AG04450 (cell line): Measurements from ENCODE around the gene SLC4A1. TPM values are rescaled to one million over a fixed set of nuclear protein-coding genes. Genes with fewer than 3 reads are reported as not detected.

ENCODE experiments used
- CTCF ChIA-PET: fragments of 300-600, 350-600 bp; formaldehyde crosslinking; extraction: SDS; loops from one replicate; lab custom pipeline; 2022; ENCODE audit warnings: antibody characterized with exemption, inconsistent platforms; lab: Charles Lee
- POLR2A ChIA-PET: fragments of 350-600 bp; formaldehyde crosslinking; extraction: SDS; loops from one replicate; lab custom pipeline; 2021; ENCODE audit warnings: antibody characterized with exemption, inconsistent platforms; lab: Yijun Ruan, JAX
- DNase-seq: peaks from one replicate; pipeline ENCODE4 v3.0.0-alpha.2; 2011; ENCODE audit warnings: low read depth, low spot score
- H3K27ac ChIP-seq: one replicate; pipeline ENCODE4 v1.5.1; 2012; ENCODE audit warnings: low read depth, low read length, control low read depth
- H3K27me3 ChIP-seq: one replicate; pipeline ENCODE4 v1.6.0; 2012; ENCODE audit warnings: low read length; ENCODE audit not compliant: control insufficient read depth, insufficient read depth
- H3K4me3 ChIP-seq: 2 replicates; pipeline ENCODE4 v1.5.1; 2011; ENCODE audit warnings: mild to moderate bottlenecking, low read depth, low read length, control low read depth
- H3K9me3 ChIP-seq: 2 replicates; pipeline ENCODE4 v1.5.1; 2012; ENCODE audit warnings: low read length; ENCODE audit not compliant: control insufficient read depth, insufficient read depth
- polyA minus RNA-seq: library from RNA; depleted of rRNA, polyadenylated mRNA; stranded (reverse); fragments of >200 nt; gene quantifications from 2 replicates; pipeline ENCODE4 v1.2.3, GENCODE V29; 2011; rRNA and poly(A)+ RNA removed
- polyA plus RNA-seq: library from polyadenylated mRNA; depleted of rRNA; stranded (reverse); fragments of >200 nt; gene quantifications from 2 replicates; pipeline ENCODE4 v1.2.3, GENCODE V29; 2011; rRNA removed
- TF ChIP-seq, protein P1 (sequence below): IDR thresholded peaks from 2 replicates; pipeline ENCODE4 v1.5.1; 2011; ENCODE audit warnings: low read depth, low read length, control low read depth, inconsistent platforms

Gene SLC4A1
- polyA plus RNA-seq (not detected in 2 replicates), polyA minus RNA-seq (not detected in 2 replicates)

DNA sequence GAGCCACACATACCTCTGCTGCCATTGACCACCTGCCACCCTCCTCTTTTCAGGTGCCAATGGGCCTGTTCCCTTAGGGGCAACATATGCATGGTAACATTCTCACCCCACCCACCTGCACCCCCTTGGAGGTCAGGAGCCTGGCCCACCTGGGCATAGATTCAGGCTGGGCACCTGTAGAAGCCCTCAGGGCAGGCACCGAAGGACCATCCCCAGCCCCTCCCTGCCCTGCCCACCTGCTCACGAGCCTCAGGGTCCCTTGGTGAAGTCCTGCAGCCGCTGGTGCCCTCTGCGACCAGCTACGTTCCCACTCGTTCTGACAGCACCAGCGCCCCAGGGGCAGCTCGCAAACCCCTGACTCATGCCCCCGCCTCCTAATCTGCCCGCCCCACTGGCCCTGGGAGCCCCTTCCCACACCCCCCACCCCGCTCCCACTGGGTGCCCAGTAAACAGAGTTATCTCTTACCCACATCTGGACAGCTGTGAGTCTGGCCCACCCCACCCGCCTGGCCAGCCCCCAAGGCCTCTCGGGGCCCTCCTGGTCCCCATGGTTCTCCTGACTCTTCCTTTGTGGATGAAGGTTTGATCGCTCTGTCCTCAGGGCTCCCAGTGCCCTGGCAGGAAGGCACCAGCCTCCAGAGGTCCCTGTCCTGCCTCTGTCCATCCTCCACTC lies at the start of gene SLC4A1:
Gene SLC4A1, minus strand, starts transcription at position 318 of the 673 bp plus-strand sequence. CDS start 5,269 bp downstream, outside the sequence.
- ChIA-PET POLR2A (no interaction called here), CTCF (interaction anchor here (0.5 kb wide), 1 partner anchor 1321 kb away, joined by 3 read pairs; no protein-coding TSS in a partner anchor)
- TF ChIP-seq, protein P1, sequence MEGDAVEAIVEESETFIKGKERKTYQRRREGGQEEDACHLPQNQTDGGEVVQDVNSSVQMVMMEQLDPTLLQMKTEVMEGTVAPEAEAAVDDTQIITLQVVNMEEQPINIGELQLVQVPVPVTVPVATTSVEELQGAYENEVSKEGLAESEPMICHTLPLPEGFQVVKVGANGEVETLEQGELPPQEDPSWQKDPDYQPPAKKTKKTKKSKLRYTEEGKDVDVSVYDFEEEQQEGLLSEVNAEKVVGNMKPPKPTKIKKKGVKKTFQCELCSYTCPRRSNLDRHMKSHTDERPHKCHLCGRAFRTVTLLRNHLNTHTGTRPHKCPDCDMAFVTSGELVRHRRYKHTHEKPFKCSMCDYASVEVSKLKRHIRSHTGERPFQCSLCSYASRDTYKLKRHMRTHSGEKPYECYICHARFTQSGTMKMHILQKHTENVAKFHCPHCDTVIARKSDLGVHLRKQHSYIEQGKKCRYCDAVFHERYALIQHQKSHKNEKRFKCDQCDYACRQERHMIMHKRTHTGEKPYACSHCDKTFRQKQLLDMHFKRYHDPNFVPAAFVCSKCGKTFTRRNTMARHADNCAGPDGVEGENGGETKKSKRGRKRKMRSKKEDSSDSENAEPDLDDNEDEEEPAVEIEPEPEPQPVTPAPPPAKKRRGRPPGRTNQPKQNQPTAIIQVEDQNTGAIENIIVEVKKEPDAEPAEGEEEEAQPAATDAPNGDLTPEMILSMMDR, result no peak
- no peaks in the 10 kb centered on the region for H3K9me3 ChIP-seq
- H3K4me3 ChIP-seq, result no peak within 1 kb of the TSS
- no peak for DNase-seq
- no peak within 1 kb of the TSS for H3K27ac ChIP-seq
- H3K27me3 ChIP-seq, result peaks cover 37% of the 10 kb centered on the region

DNA sequence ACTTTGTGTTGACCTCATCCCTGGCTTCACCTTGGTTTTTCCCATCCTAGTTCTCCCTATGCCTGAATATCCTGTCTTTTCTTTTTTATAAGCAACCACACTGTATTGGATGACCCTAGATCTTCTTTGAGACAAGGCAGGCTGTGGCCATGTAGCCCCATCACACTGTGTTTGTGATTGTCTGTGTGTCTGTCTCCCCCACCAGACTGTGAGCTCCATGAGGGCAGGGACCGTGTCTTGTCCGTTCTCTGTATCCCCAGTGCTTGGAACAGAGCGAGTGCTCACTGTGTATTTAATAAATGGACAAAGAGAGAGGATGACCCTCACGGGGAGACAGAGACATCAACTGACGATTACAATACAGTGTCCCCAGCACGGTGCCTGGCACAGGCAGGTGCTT lies 49.6 kb upstream of the SLC4A1 start:
- POLR2A ChIA-PET, result interaction anchor here (0.6 kb wide), 1 partner anchor 95 kb away, joined by 3 read pairs; no protein-coding TSS in a partner anchor
- Histone ChIP-seq H3K9me3 (peaks cover 3% of the 10 kb centered on the region; the same call in 1 of the 2 replicates), H3K4me3 (no peak overlapping the region), H3K27me3 (peaks cover 43% of the 10 kb centered on the region), H3K27ac (no peak overlapping the region)
- DNase-seq, result no peak
- TF ChIP-seq, protein P1, result no peak
- CTCF ChIA-PET, result interaction anchor here (1.0 kb wide), 1 partner anchor 108 kb away, joined by 3 read pairs; no protein-coding TSS in a partner anchor

DNA sequence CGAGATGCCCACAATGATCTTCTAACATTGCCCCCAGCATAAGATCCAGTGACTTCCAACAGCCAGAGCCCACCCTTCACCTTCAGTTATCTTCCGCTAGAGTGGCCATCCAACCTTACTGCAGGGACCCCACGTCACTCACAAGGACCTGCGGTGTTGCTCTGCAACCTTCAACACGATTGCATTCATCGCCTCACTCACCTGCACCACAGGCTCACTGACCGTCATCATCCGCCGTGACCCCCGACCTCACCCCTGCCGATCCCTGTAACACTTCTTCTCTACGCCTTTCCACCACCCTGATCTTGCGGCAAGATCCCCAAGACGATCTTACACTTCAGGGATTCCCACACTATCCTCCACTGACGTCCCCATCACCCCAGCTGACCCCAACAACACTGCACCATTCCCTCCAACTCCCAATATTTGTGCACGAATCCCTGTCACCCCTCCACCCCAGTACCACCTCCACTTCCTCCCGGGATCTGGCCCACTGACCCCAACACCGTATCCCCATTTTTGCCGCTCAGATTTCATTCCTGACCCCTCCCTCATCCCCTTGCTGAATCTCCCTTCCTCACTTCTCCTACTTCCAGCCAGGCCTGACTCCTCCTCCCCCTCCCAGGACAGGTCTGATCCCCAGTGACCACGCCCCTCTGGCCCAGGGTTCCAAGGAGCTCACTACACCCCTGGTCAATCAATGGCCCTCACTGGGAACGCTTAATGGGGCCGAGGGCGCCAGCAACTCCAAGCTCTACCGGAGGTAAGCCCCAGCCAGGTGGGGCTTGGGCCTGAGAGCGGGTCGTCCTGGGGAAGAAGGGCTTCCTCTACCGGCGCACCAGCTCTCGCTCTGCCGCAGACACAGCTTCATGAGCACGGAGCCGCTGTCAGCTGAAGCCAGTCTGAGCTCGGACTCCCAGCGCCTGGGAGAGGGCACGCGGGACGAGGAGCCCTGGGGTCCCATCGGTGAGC lies 48.1 kb upstream of the SLC4A1 start:
- Histone ChIP-seq H3K4me3 (no peak overlapping the region), H3K9me3 (peaks cover 3% of the 10 kb centered on the region; the same call in 1 of the 2 replicates), H3K27ac (no peak overlapping the region), H3K27me3 (peaks cover 46% of the 10 kb centered on the region)
- DNase-seq, result no peak
- ChIA-PET CTCF (interaction anchor here (0.6 to 1.0 kb wide), 5 partner anchors 14 to 106 kb away, joined by 3 to 4 read pairs (median 3); no protein-coding TSS in a partner anchor), POLR2A (no interaction called here)
- TF ChIP-seq, protein P1, result no peak

DNA sequence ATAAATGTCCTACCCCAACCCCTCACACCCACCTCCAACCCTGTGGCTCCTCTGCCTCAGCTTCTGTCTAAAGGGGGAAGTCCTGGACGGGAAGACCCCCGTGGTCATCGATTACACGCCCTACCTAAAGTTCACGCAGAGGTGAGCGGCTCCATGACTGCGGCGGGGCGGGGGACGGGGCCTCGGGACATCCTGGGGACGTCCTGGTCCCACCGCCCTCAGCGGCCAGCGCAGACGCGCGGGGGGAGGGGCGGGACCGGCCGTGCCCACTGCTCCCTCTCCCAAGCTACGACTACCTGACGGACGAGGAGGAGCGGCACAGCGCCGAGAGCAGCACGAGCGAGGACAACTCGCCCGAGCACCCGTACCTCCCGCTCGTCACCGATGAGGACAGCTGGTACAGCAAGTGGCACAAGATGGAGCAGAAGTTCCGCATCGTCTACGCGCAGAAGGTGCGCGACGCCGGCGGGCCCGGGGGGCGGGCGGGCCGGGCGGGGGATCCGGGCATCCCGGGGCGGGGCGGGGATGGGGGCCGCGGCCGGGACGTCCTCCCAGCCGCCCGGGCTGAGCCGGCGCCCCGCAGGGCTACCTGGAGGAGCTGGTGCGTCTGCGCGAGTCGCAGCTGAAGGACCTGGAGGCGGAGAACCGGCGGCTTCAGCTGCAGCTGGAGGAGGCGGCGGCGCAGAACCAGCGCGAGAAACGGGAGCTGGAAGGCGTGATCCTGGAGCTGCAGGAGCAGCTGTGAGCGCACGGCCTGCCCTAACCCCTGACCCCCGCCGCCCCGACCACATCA lies 47.1 kb upstream of the SLC4A1 start:
- CTCF ChIA-PET, result interaction anchor here (0.7 kb wide), 1 partner anchor 16 kb away, joined by 4 read pairs; no protein-coding TSS in a partner anchor
- no peak for DNase-seq
- H3K9me3 ChIP-seq, result peaks cover 3% of the 10 kb centered on the region; the same call in 1 of the 2 replicates
- POLR2A ChIA-PET, result interaction anchor here (0.6 kb wide), 1 partner anchor 146 kb away, joined by 3 read pairs; no protein-coding TSS in a partner anchor
- TF ChIP-seq, protein P1, result no peak
- H3K27me3 ChIP-seq, result peaks cover 56% of the 10 kb centered on the region
- no peak overlapping the region for H3K27ac ChIP-seq
- peak overlapping the region; percentile 52 for H3K4me3 ChIP-seq
